ENCODE results near the gene KLHL18.
"Not testable (repeated sequence)": the region's sequence is repeated elsewhere in the genome, so short reads cannot be mapped to it uniquely, and the experiment has no call there.

KLHL18 gene

GRCh38 chr3:47359323-47359722 lies 76.6 kb downstream of the KLHL18 start:
- DNase-seq (ENCODE audit: low read depth, low spot score), result no peak

DNA sequence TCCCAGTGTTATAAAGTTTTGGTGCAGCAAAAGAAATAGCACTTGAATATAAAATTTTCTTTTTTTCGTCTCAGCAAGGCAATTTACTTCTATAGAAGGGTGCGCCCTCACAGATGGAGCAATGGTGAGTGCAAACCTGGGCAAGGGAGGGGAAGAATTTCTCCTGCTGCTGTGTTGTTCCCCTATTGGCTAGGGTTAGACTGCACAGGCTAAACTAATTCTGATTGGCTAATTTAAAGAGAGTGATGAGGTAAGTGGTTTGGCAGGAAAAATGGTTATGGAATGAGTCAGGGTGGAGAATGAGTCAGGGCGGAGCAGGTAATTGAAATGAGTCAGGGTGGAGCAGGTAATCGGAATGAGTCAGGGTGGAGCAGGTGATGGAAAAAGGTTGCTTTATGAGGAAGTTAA lies 77.4 kb downstream of the KLHL18 start:
- not testable (repeated sequence) for DNase-seq (ENCODE audit: low read depth, low spot score)

DNA sequence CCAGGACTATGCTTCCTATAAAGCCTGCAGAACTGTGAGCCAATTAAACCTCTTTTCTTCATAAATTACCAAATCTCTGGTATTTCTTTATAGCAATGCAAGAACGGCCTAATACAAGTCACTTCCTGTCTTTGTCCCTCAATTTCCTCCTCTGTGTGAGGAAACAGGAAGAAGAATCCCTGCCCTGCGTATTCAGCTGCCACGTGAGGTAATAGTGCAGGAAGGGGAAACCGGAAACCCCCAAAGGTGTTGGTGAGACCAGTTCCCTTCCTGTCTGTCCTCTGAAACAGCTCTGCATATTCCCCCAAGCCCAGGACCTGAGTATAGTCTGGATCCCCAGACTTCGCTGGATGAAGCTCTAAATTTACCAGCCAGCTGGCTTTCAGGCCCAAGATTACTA lies 80.0 kb downstream of the KLHL18 start:
- DNase-seq (ENCODE audit: low read depth, low spot score), result no peak

DNA sequence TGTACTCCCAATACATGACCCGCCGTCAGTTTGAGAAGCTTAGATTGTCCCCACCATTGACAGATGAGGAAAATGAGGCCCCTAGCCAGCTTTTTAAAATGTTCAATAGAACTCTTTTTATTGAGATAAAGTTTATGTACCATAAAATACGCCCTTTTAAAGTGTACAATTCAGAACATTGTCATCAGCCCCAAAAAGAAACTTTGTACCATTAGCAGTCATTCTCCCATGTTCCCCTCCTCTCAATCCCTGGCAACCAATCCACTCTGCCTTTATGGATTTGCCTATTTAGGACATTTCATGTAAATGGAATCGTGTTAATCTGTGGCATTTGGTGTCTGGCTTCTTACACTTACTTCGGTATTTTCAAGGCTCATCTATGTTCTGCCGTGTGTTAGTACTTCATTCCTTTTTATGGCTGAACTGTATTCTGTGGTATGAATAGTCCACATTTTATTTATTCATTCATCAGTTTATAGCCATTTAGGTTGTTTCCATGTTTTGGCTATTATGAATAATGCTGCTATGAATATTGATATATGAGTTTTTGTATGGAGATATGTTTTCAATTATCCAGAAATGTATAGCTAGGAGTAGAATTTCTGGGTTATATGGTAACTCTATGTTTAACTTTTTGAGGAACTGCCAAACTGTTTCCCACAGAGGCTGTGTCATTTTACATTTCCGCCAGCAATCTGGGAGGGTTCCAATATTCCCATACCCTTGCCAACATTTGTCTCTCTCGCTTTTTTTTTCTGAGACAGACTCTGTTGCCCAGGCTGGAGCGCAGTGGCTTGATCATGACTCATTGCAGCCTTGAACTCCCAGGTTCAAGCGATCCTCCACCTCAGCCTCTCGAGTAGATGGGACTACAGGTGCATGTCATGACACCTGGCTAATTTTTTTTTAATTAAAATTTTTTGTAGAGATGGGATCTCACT lies 82.7 kb downstream of the KLHL18 start:
- DNase-seq (ENCODE audit: low read depth, low spot score), result peak; percentile 81

DNA sequence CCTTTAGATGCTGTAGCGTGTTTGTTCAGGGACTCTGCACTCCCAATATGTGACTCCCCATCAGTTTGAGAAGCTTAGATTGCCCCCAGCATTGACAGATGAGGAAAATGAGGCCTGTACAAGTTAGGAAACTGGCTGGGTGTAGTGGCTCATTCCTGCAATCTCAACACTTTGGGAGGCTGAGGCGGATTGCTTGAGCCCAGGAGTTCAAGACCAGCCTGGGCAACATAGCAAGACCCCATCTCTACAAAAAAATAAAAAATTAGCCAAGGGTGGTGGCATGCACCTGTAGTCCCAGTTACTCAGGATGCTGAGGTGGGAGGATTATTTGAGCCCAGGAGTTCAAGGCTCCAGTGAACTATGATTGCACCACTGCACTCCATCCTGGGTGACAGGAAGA lies 84.1 kb downstream of the KLHL18 start:
- DNase-seq (ENCODE audit: low read depth, low spot score), result no peak

- DNase-seq (ENCODE audit: low read depth, low spot score), result no peak
Measured at GRCh38 chr3:47367631-47368030, 84.9 kb downstream of the KLHL18 start.

DNA sequence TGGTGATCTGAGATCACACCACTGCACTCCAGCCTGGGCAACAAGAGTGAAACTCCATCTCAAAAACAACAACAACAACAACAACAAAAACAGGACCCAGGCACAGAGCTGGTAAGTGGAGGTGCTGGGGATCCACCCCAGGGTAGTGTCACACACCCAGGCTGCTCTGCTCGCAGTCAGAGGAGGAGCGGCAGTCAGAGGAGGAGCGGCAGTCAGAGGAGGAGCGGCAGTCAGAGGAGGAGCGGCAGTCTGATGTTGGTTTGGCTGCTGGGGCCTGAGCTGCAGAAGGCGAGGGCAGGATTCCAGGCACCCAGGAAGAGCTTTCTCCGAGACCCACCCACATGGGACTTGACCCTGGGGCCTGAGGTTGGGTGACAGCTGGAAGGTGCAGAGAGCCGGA lies 87.3 kb downstream of the KLHL18 start:
- not testable (repeated sequence) for DNase-seq (ENCODE audit: low read depth, low spot score)

DNA sequence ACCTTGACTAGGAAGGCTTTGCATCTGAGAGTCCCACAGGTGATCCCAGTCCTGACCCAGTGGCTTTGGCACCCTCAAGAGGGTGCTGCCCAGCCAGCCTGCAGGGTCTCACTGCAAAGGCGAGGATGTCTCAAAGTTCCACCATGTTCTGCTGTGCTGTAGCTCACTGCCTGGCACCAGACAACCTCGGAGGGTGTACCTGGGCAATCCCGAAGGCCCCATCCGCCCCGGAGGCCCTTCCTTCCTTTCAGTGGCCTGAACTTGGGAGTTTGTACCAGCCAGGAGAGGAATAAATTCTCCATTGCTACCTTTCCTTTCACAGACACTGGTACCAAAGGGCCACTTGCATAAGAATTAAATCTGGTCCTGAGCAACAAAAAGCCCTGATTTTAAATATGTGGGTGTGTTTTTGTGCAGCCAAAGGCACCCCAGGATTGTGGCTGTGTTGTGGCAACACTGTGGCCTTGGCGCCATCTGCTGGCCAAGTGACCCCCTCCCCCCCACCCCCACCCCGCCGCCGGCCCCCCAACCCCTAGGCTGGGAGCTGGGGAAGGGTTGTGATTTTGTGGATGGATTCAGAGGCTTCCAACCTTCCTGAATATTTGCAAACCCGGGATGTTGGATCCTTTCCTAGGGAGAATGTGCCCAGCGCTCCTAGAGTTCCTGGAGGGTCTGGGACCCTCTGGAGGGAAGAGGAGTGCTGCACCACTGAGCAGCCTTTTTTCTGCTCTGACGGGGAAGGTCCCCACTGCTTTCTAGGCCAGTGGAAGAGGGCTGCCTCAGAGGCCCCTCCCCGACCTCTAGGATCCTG lies 88.3 kb downstream of the KLHL18 start:
- peak; percentile 21 for DNase-seq (ENCODE audit: low read depth, low spot score)

DNA sequence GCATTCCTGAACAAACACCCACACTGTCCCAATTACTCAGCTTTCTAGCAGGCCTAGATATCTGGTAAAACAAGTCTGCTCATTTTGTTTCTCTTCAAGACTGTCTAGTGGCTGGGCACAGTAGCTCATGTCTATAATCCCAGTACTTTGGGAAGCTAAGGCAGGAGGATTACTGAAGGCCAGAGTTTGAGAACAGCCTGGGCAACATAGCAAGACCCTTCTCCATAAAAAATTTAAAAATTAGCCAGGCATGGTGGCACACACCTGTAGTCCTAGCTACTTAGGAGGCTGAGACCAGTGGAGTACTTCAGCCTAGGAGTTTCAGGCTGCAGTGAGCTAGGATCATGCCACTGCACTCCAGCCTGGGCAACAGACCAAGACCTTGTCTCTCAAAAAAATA lies 91.8 kb downstream of the KLHL18 start:
- DNase-seq (ENCODE audit: low read depth, low spot score), result no peak

DNA sequence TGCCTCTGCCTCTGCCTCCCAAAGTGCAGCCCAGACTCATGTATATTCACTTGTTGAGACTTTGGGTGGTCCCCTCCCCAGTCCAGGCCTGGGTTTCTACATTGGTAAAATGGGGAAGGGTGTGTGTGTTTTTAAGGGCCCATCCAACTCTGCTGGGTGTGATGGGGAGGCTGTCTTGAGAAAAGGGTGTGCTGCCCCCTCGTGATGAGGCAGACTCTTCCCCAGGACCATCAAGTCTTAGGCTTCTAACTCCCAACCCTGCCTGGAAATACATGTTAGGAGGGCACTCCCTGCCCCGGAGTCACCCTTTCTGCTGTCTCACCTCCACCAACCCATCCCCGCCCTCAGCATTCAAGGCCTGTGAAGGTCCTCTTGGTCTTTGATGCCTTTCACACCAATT lies 93.6 kb downstream of the KLHL18 start:
- DNase-seq (ENCODE audit: low read depth, low spot score), result no peak

DNA sequence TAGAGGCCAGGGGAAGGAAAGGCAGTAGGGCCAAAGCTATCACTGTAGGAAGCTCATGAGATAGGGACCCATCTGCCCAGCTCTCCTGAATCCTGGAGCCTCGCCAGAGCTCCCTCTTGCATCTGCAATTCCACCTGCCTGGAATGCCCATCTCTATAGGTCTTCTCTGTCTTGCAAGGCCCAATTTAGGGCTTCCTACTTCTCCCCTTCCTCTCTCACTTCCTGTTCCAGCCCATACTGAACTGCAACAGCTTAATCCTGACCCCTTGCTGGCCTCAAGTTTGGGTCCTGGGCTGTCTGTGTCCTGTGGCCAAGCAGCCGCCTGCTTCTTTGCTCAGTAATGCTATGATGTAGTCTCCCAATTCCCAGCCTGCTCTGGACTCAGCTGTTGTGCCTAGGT lies 94.4 kb downstream of the KLHL18 start:
- DNase-seq (ENCODE audit: low read depth, low spot score), result no peak

- no peak for DNase-seq (ENCODE audit: low read depth, low spot score)
Measured at GRCh38 chr3:47378869-47379268, 96.1 kb downstream of the KLHL18 start.

- DNase-seq (ENCODE audit: low read depth, low spot score), result no peak
Measured at GRCh38 chr3:47379411-47379899, 96.7 kb downstream of the KLHL18 start.

DNA sequence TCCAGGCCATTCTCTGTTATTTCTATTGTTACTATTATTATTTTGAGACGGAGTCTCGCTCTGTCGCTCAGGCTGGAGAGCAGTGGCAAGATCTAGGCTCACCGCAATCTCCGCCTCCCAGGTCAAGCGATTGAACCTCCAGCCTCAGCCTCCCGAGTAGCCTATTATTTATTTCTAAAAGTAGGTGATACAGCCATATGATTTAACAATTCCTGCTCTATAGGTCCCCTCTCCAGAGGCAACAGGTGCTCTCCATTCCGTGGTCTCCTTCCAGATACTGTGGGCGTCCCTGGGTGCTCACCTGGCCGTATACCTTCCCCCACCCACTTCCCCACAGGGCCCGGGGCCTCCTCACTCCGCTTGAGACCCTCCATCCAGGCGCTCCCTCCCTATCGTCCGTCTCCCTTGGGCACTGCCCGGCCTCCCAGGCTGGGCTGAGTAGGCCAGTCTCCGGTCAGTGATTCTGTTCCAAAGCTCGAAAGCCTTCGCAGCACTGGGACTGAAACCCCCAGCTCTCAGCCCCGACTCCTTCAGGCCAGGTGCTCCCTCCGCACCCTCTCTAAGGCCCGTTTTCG lies 97.4 kb downstream of the KLHL18 start:
- DNase-seq (ENCODE audit: low read depth, low spot score), result no peak

- peak; percentile 100 for DNase-seq (ENCODE audit: low read depth, low spot score)
Measured at GRCh38 chr3:47380601-47381316, 98.0 kb downstream of the KLHL18 start, which contains the start of gene PTPN23. PTPN23 (plus strand) TSS chr3:47381021; CDS start chr3:47381097, 76 bp downstream.

GRCh38 chr3:47381317-47382157 lies 98.8 kb downstream of the KLHL18 start:
- peak; percentile 93 for DNase-seq (ENCODE audit: low read depth, low spot score)

DNA sequence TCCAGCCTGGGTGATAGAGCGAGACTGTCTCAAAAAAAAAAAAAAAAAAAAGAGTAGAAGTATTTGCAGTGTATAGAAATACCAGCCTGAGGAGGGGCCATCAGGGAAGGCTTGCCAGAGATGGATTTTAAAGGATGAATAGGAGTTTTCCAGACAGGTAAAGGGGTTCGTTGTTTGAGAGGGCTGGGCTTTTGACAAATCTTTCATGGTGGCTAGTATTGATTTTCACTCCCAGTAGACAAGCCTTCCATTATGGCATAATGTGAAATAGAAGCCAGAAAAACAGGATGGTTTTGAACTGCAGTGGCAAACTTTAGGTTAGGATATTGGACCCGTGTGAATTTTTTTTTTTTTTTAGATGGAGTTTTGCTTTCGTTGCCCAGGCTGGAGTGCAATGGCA lies 101.7 kb downstream of the KLHL18 start:
- no peak for DNase-seq (ENCODE audit: low read depth, low spot score)

- DNase-seq (ENCODE audit: low read depth, low spot score), result peak; percentile 37
Measured at GRCh38 chr3:47385007-47385406, 102.3 kb downstream of the KLHL18 start.

- DNase-seq (ENCODE audit: low read depth, low spot score), result no peak
Measured at GRCh38 chr3:47385796-47386195, 103.1 kb downstream of the KLHL18 start.

DNA sequence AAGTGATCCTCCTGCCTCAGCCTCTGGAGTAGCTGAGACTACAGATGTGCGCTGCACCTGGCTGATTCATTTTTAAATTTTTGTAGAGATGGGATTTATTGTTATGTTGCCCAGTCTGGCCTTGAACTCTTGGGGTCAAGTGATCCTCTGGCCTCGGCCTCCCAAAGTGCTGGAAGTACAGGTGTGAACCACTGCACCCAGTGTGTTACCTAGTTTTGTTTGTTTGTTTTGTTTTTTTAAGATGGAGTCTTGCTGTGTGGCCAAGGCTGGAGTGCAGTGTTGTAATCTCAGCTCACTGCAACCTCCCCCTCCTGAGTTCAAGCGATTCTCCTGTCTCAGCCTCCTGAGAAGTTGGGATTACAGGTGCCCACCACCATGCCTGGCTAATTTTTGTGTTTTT lies 110.2 kb downstream of the KLHL18 start:
- DNase-seq (ENCODE audit: low read depth, low spot score), result no peak

All from astrocyte of the hippocampus (primary cell).